Measurements from ENCODE around the gene SIGLEC8.
"Not testable (repeated sequence)": the region's sequence is repeated elsewhere in the genome, so short reads cannot be mapped to it uniquely, and the experiment has no call there.

SIGLEC8 gene

GRCh38 chr19:51503896-51504295 lies 45.6 kb upstream of the SIGLEC8 start:
- Histone ChIP-seq H2AFZ (ENCODE audit: insufficient read depth, low read length, poor library complexity) (no peak overlapping the region), H2BK120ac (ENCODE audit: insufficient read depth, low read length, poor library complexity) (no peak overlapping the region), H2BK5ac (ENCODE audit: low read depth, low read length, poor library complexity) (no peak overlapping the region), H4K91ac (ENCODE audit: low read depth, low read length) (no peak overlapping the region), H3K4ac (ENCODE audit: low read depth, low read length) (no peak overlapping the region), H3K9ac (ENCODE audit: low read length) (no peak overlapping the region), H4K12ac (ENCODE audit: low read depth, low read length) (no peak overlapping the region), H3K27me3 (ENCODE audit: insufficient read depth, low read length) (no peaks in the 10 kb centered on the region), H3K9me3 (ENCODE audit: insufficient read depth, low read depth, low read length) (peaks cover 58% of the 10 kb centered on the region), H4K8ac (ENCODE audit: low read depth, low read length) (no peak overlapping the region), H3K79me2 (ENCODE audit: control insufficient read depth, insufficient read depth, low read length, poor library complexity) (no peaks in the 10 kb centered on the region), H3K4me1 (ENCODE audit: control insufficient read depth in 1 of 2, insufficient read depth in 2 of 2, low read length in 2 of 2) (no peaks in the 10 kb centered on the region), H2AK5ac (ENCODE audit: low read length) (no peak overlapping the region), H3K4me3 (ENCODE audit: low read depth, low read length) (no peak overlapping the region), H3K14ac (ENCODE audit: low read length) (no peak overlapping the region), H2BK12ac (ENCODE audit: low read length) (no peak overlapping the region), H3K23ac (ENCODE audit: low read length) (no peak overlapping the region), H3K79me1 (ENCODE audit: low read length) (no peaks in the 10 kb centered on the region), H3K4me2 (ENCODE audit: low read length) (no peak overlapping the region), H3K36me3 (ENCODE audit: control insufficient read depth in 1 of 2, insufficient read depth in 2 of 2, low read length in 2 of 2) (no peaks in the 10 kb centered on the region), H3K27ac (ENCODE audit: low read depth, low read length) (no peak overlapping the region), H3K18ac (ENCODE audit: low read length) (no peak overlapping the region)
- no CpG with 5 or more reads among the region's 3 CpGs for WGBS (ENCODE audit: extremely low coverage, insufficient coverage, insufficient read length)
- DNase-seq: no peak

GRCh38 chr19:51503286-51503817 lies 45.1 kb upstream of the SIGLEC8 start:
- Histone ChIP-seq H3K4me2 (ENCODE audit: low read length) (no peak overlapping the region), H3K79me1 (ENCODE audit: low read length) (no peaks in the 10 kb centered on the region), H3K36me3 (ENCODE audit: control insufficient read depth in 1 of 2, insufficient read depth in 2 of 2, low read length in 2 of 2) (no peaks in the 10 kb centered on the region), H3K23ac (ENCODE audit: low read length) (no peak overlapping the region), H3K27me3 (ENCODE audit: insufficient read depth, low read length) (no peaks in the 10 kb centered on the region), H3K18ac (ENCODE audit: low read length) (no peak overlapping the region), H3K79me2 (ENCODE audit: control insufficient read depth, insufficient read depth, low read length, poor library complexity) (no peaks in the 10 kb centered on the region), H2BK5ac (ENCODE audit: low read depth, low read length, poor library complexity) (no peak overlapping the region), H3K4me3 (ENCODE audit: low read depth, low read length) (no peak overlapping the region), H2AFZ (ENCODE audit: insufficient read depth, low read length, poor library complexity) (no peak overlapping the region), H3K4me1 (ENCODE audit: control insufficient read depth in 1 of 2, insufficient read depth in 2 of 2, low read length in 2 of 2) (no peaks in the 10 kb centered on the region), H4K91ac (ENCODE audit: low read depth, low read length) (no peak overlapping the region), H3K4ac (ENCODE audit: low read depth, low read length) (no peak overlapping the region), H4K12ac (ENCODE audit: low read depth, low read length) (no peak overlapping the region), H3K14ac (ENCODE audit: low read length) (no peak overlapping the region), H3K27ac (ENCODE audit: low read depth, low read length) (no peak overlapping the region), H2BK120ac (ENCODE audit: insufficient read depth, low read length, poor library complexity) (no peak overlapping the region), H3K9ac (ENCODE audit: low read length) (no peak overlapping the region), H2BK12ac (ENCODE audit: low read length) (no peak overlapping the region), H3K9me3 (ENCODE audit: insufficient read depth, low read depth, low read length) (peaks cover 55% of the 10 kb centered on the region), H4K8ac (ENCODE audit: low read depth, low read length) (no peak overlapping the region), H2AK5ac (ENCODE audit: low read length) (no peak overlapping the region)
- DNase-seq: no peak
- no CpG with 5 or more reads among the region's 5 CpGs for WGBS (ENCODE audit: extremely low coverage, insufficient coverage, insufficient read length)

- WGBS (ENCODE audit: extremely low coverage, insufficient coverage, insufficient read length): no CpG with 5 or more reads among the region's 12 CpGs
- no peak within 1 kb of the TSS for H3K4me3 ChIP-seq (ENCODE audit: low read depth, low read length)
- no peak within 1 kb of the TSS for H2AK5ac ChIP-seq (ENCODE audit: low read length)
- no peaks in the 10 kb centered on the region for H3K79me2 ChIP-seq (ENCODE audit: control insufficient read depth, insufficient read depth, low read length, poor library complexity)
- H4K8ac ChIP-seq (ENCODE audit: low read depth, low read length): no peak within 1 kb of the TSS
- H3K4me2 ChIP-seq (ENCODE audit: low read length): no peak within 1 kb of the TSS
- no peak within 1 kb of the TSS for H4K12ac ChIP-seq (ENCODE audit: low read depth, low read length)
- H3K79me1 ChIP-seq (ENCODE audit: low read length): no peaks in the 10 kb centered on the region
- DNase-seq: no peak
- no peak within 1 kb of the TSS for H3K14ac ChIP-seq (ENCODE audit: low read length)
- no peak within 1 kb of the TSS for H3K18ac ChIP-seq (ENCODE audit: low read length)
- H3K23ac ChIP-seq (ENCODE audit: low read length): no peak within 1 kb of the TSS
- no peak within 1 kb of the TSS for H3K27ac ChIP-seq (ENCODE audit: low read depth, low read length)
- no peak within 1 kb of the TSS for H2BK120ac ChIP-seq (ENCODE audit: insufficient read depth, low read length, poor library complexity)
- no peak within 1 kb of the TSS for H2BK12ac ChIP-seq (ENCODE audit: low read length)
- no peak within 1 kb of the TSS for H4K91ac ChIP-seq (ENCODE audit: low read depth, low read length)
- no peak within 1 kb of the TSS for H2BK5ac ChIP-seq (ENCODE audit: low read depth, low read length, poor library complexity)
- no peaks in the 10 kb centered on the region for H3K4me1 ChIP-seq (ENCODE audit: control insufficient read depth in 1 of 2, insufficient read depth in 2 of 2, low read length in 2 of 2)
- no peak within 1 kb of the TSS for H3K4ac ChIP-seq (ENCODE audit: low read depth, low read length)
- no peak within 1 kb of the TSS for H2AFZ ChIP-seq (ENCODE audit: insufficient read depth, low read length, poor library complexity)
- peaks cover 61% of the 10 kb centered on the region for H3K9me3 ChIP-seq (ENCODE audit: insufficient read depth, low read depth, low read length)
- H3K9ac ChIP-seq (ENCODE audit: low read length): no peak within 1 kb of the TSS
- H3K36me3 ChIP-seq (ENCODE audit: control insufficient read depth in 1 of 2, insufficient read depth in 2 of 2, low read length in 2 of 2): no peaks in the 10 kb centered on the region
- H3K27me3 ChIP-seq (ENCODE audit: insufficient read depth, low read length): no peaks in the 10 kb centered on the region
Measured at GRCh38 chr19:51501594-51502263, 43.5 kb upstream of the SIGLEC8 start, which contains the start of gene SIGLEC12. SIGLEC12 (minus strand) TSS chr19:51501800; CDS start chr19:51501733, 67 bp downstream.

- not testable (repeated sequence) for H4K91ac ChIP-seq (ENCODE audit: low read depth, low read length); H3K9ac ChIP-seq (ENCODE audit: low read length); H2AFZ ChIP-seq (ENCODE audit: insufficient read depth, low read length, poor library complexity); H3K36me3 ChIP-seq (ENCODE audit: control insufficient read depth in 1 of 2, insufficient read depth in 2 of 2, low read length in 2 of 2); H3K4me3 ChIP-seq (ENCODE audit: low read depth, low read length); H3K79me2 ChIP-seq (ENCODE audit: control insufficient read depth, insufficient read depth, low read length, poor library complexity); H2AK5ac ChIP-seq (ENCODE audit: low read length); H2BK120ac ChIP-seq (ENCODE audit: insufficient read depth, low read length, poor library complexity); H3K79me1 ChIP-seq (ENCODE audit: low read length); H3K27ac ChIP-seq (ENCODE audit: low read depth, low read length); H3K4me1 ChIP-seq (ENCODE audit: control insufficient read depth in 1 of 2, insufficient read depth in 2 of 2, low read length in 2 of 2); H2BK12ac ChIP-seq (ENCODE audit: low read length); H3K14ac ChIP-seq (ENCODE audit: low read length); H4K8ac ChIP-seq (ENCODE audit: low read depth, low read length); H3K27me3 ChIP-seq (ENCODE audit: insufficient read depth, low read length); H3K18ac ChIP-seq (ENCODE audit: low read length); H4K12ac ChIP-seq (ENCODE audit: low read depth, low read length); H3K23ac ChIP-seq (ENCODE audit: low read length); DNase-seq; H3K4ac ChIP-seq (ENCODE audit: low read depth, low read length); H3K4me2 ChIP-seq (ENCODE audit: low read length); H2BK5ac ChIP-seq (ENCODE audit: low read depth, low read length, poor library complexity)
- H3K9me3 ChIP-seq (ENCODE audit: insufficient read depth, low read depth, low read length): peaks cover 63% of the 10 kb centered on the region
- WGBS (ENCODE audit: extremely low coverage, insufficient coverage, insufficient read length): no CpG with 5 or more reads among the region's 8 CpGs
Measured at GRCh38 chr19:51500931-51501330, 42.7 kb upstream of the SIGLEC8 start.

Measured in trophoblast cell (in vitro differentiated cells and primary cell).